ENCODE measurements around the gene LRRD1.
"Not testable (repeated sequence)": the region's sequence is repeated elsewhere in the genome, so short reads cannot be mapped to it uniquely, and the experiment has no call there.

The LRRD1 gene

DNA sequence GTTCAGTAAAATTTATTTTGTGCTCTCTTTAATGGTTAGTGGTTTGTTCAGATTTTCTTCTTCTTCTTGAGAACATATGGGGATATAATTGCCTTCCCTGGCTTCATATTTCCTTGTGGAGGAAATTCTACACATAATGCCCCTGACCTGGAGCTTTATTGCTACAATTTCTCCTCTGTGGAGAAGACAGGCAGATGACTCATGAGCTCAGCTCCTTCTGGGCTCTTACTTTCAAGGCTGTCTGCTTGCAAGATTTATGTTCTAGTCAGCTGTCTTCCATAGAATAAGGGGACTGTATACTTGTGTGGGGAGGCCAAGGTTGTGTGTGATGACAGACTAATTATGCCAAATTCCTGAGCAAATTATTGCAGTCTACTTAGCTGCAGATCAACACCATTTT lies 1.6 kb downstream of the LRRD1 start:
- H3K4me1 ChIP-seq (ENCODE audit: insufficient read depth, low read length): no peaks in the 10 kb centered on the region
- H3K4me3 ChIP-seq (ENCODE audit: low read length): no peak overlapping the region
- H3K36me3 ChIP-seq (ENCODE audit: insufficient read depth, low read length): no peaks in the 10 kb centered on the region
- H3K27me3 ChIP-seq (ENCODE audit: insufficient read depth, low read length): peaks cover 8% of the 10 kb centered on the region
- H3K9me3 ChIP-seq (ENCODE audit: insufficient read depth, low read depth, low read length): no peaks in the 10 kb centered on the region
- H3K27ac ChIP-seq (ENCODE audit: low read depth, low read length): no peak overlapping the region
- no peak overlapping the region for H3K9ac ChIP-seq (ENCODE audit: low read depth, low read length)

DNA sequence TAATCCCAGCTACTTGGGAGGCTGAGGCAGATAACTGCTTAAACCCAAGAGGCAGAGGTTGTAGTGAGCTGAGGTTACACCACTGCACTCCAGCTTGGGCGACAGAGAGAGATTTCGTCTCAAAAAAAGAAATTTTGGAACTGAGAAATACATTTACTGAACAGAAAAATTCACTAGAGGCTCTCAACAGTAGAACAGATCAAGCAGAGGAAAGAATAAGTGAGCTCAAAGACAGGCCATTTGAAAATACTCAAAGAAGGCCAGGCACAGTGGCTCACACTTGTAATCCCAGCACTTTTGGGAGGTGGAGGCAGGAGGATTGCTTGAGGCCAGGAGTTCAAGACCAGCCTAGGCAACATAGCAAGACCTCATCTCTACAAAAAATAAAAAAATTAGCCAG lies 9.4 kb downstream of the LRRD1 start:
- not testable (repeated sequence) for H3K27me3 ChIP-seq (ENCODE audit: insufficient read depth, low read length); H3K36me3 ChIP-seq (ENCODE audit: insufficient read depth, low read length); H3K9ac ChIP-seq (ENCODE audit: low read depth, low read length); H3K27ac ChIP-seq (ENCODE audit: low read depth, low read length); H3K9me3 ChIP-seq (ENCODE audit: insufficient read depth, low read depth, low read length); H3K4me3 ChIP-seq (ENCODE audit: low read length); H3K4me1 ChIP-seq (ENCODE audit: insufficient read depth, low read length)
- 92% methylated on average over 2 of the region's 2 CpGs for WGBS

DNA sequence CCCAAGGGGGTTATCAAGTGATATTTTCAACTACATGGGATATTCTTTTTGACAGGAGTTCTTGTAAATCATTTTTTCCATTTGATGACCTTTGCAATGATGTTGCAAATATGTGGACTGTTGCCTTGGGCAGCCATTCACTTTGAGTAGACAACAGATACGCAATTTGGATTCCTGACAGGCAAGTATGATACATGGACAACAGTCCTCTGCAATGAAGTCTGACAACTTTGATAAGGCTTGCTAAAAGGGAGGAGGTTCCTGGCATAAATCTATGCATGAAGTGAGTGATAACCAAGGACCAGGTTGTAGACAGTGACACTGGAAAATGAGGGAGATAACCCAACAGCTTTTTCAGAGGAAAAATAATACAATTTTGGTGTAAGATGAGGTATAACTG lies 17.7 kb downstream of the LRRD1 start:
- no peaks in the 10 kb centered on the region for H3K9me3 ChIP-seq (ENCODE audit: insufficient read depth, low read depth, low read length)
- no peaks in the 10 kb centered on the region for H3K4me1 ChIP-seq (ENCODE audit: insufficient read depth, low read length)
- no peak overlapping the region for H3K4me3 ChIP-seq (ENCODE audit: low read length)
- H3K9ac ChIP-seq (ENCODE audit: low read depth, low read length): no peak overlapping the region
- no peaks in the 10 kb centered on the region for H3K27me3 ChIP-seq (ENCODE audit: insufficient read depth, low read length)
- no peaks in the 10 kb centered on the region for H3K36me3 ChIP-seq (ENCODE audit: insufficient read depth, low read length)
- no peak overlapping the region for H3K27ac ChIP-seq (ENCODE audit: low read depth, low read length)
- 94% methylated on average over 1 of the region's 1 CpG for WGBS

DNA sequence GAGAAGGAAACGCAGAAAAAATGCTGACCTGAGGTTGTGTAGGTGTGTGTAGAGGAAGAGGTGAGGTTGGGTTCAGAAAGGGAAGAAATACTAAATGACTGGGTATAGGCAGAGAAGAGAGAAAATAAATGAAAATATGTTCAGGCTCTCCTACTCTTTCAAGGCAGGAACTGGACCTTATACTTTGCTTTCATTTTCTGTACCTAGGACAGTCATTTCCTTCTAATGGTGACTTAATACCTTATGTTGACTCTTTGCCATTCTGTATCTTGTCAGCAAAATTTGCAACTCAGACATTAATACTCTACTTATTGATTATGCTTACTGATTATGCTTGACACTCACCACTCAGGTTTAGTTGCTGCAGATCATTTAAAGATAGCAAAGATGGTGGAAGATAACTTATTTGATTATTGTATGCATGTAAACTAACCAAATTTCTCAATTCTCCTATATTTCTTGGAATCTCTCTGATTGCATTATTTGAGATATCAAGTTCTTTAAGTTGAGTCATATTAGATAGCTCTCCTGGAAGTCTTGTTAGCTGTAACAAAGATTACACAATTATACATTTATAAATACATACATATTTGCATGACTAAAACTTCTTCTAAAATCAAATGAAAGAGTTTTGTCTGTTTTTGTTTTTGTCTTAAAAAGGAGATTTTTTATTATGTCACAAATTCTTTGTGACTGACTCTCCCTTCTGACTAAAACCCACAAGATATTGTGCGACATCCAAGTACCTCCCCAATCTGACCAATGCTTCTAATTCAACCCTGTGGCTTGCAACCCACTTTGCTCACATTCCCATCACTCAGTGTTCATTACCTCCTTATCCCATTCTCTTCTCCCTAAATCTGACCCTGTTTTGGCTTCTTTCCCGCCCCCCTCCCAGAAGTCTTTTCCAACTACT lies 20.0 kb downstream of the LRRD1 start:
- Histone ChIP-seq H3K9ac (ENCODE audit: low read depth, low read length) (no peak overlapping the region), H3K4me3 (ENCODE audit: low read length) (no peak overlapping the region), H3K27me3 (ENCODE audit: insufficient read depth, low read length) (no peaks in the 10 kb centered on the region), H3K4me1 (ENCODE audit: insufficient read depth, low read length) (no peaks in the 10 kb centered on the region), H3K36me3 (ENCODE audit: insufficient read depth, low read length) (no peaks in the 10 kb centered on the region), H3K9me3 (ENCODE audit: insufficient read depth, low read depth, low read length) (no peaks in the 10 kb centered on the region), H3K27ac (ENCODE audit: low read depth, low read length) (no peak overlapping the region)
- WGBS: 89% methylated on average over 3 of the region's 3 CpGs

DNA sequence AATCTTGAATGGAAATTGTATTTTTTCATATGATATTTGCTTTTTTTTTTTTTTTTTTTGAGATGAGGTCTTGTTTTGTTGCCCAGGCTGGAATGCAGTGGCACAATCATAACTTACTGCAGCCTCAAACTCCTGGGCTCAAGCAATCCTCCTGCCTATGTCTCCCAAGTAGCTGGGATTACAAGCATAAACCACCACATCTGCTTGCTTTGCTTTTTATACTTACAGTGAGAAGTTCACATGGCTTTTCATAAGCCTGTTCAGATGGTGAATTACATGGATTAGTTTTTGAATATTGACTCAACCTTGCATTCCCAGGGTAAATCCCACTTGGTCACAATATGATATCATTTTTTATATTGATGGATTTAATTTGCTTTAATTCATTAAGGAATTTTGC lies 22.0 kb downstream of the LRRD1 start:
- H3K9me3 ChIP-seq (ENCODE audit: insufficient read depth, low read depth, low read length): no peaks in the 10 kb centered on the region
- H3K4me1 ChIP-seq (ENCODE audit: insufficient read depth, low read length): no peaks in the 10 kb centered on the region
- H3K4me3 ChIP-seq (ENCODE audit: low read length): no peak overlapping the region
- no peak overlapping the region for H3K9ac ChIP-seq (ENCODE audit: low read depth, low read length)
- no peak overlapping the region for H3K27ac ChIP-seq (ENCODE audit: low read depth, low read length)
- no peaks in the 10 kb centered on the region for H3K27me3 ChIP-seq (ENCODE audit: insufficient read depth, low read length)
- no peaks in the 10 kb centered on the region for H3K36me3 ChIP-seq (ENCODE audit: insufficient read depth, low read length)

DNA sequence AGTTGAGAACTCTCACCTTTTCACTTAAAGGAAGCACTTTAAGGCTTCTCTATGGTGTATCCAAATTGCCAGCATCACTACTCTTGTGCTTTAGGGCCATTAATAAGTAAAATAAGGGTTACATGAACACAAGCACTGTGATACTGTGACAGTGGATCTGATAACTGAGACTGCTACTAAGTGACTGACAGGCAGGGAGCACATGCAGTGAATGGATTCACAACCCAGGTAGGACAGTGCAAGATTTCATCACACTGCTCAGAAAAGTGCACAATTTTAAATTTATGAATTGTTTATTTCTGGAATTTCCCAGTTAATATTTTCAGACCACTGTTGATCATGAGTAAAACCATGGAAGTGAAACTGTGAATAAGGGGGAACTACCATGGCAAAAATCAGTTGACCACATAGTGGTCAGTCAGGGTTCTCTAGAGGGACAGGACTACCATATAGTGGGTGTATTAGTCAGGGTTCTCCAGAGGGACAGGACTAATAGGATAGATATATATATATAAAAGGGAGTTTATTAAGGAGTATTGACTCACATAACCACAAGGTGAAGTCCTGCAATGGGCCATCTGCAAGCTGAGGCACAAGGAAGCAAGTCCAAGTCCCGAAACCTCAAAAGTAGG lies 23.7 kb downstream of the LRRD1 start:
- Histone ChIP-seq H3K4me3 (ENCODE audit: low read length) (no peak overlapping the region), H3K4me1 (ENCODE audit: insufficient read depth, low read length) (no peaks in the 10 kb centered on the region), H3K36me3 (ENCODE audit: insufficient read depth, low read length) (no peaks in the 10 kb centered on the region), H3K27me3 (ENCODE audit: insufficient read depth, low read length) (no peaks in the 10 kb centered on the region), H3K9me3 (ENCODE audit: insufficient read depth, low read depth, low read length) (no peaks in the 10 kb centered on the region), H3K27ac (ENCODE audit: low read depth, low read length) (no peak overlapping the region), H3K9ac (ENCODE audit: low read depth, low read length) (no peak overlapping the region)
- WGBS: 94% methylated on average over 1 of the region's 1 CpG

DNA sequence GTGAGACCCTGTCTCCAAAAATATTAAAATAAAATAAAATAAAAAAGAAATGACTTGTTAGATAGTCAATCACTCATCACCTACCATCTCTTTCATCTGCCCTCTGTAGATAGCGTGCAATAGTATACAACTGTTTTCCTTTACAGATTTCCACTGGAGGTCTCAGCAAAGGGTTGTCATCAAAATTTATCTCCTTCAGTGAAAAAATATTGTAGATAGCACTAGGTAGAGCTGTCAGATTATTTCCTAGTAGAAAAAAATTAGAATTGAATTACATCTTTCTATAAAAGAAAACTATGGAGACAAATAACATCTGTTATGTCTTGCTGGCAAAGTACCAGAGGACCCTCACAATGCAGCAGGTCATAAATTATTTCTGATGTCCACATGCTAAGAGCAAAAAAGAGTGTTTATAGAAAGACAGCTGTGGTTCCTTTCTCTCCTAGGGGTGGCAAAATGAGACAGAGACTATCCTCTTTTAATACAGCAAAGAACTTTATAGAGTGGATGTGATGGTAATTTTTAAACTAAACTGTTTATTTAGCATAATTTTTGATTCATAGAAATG lies 28.4 kb downstream of the LRRD1 start:
- H3K9ac ChIP-seq (ENCODE audit: low read depth, low read length): no peak overlapping the region
- H3K36me3 ChIP-seq (ENCODE audit: insufficient read depth, low read length): no peaks in the 10 kb centered on the region
- H3K4me3 ChIP-seq (ENCODE audit: low read length): no peak overlapping the region
- no peaks in the 10 kb centered on the region for H3K9me3 ChIP-seq (ENCODE audit: insufficient read depth, low read depth, low read length)
- H3K27me3 ChIP-seq (ENCODE audit: insufficient read depth, low read length): no peaks in the 10 kb centered on the region
- H3K27ac ChIP-seq (ENCODE audit: low read depth, low read length): no peak overlapping the region
- WGBS: 100% methylated on average over 1 of the region's 1 CpG
- no peaks in the 10 kb centered on the region for H3K4me1 ChIP-seq (ENCODE audit: insufficient read depth, low read length)

DNA sequence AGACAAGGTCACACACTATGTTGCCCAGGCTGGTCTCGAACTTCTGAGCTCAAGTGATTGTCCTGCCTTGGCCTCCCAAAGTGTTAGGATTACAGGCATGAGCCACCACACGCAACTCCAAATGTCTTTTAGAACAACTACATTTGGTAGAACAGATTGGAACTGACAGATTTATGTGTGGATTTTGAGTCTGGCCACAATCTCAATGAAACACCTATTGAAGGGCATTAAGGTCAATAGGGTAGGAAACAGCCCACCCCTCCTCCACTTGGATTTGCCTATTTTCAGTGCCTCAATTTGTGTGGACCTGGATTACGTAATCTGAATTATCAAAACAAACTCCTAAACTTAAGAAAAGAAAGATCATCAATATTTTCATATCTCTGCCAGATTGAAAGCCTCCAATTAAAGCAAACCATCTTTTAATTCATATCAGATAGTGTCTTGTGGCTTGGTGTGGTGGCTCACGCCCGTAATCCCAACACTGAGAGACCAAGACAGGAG lies 29.2 kb downstream of the LRRD1 start:
- Histone ChIP-seq H3K4me3 (ENCODE audit: low read length) (no peak overlapping the region), H3K9ac (ENCODE audit: low read depth, low read length) (no peak overlapping the region), H3K36me3 (ENCODE audit: insufficient read depth, low read length) (no peaks in the 10 kb centered on the region), H3K27me3 (ENCODE audit: insufficient read depth, low read length) (no peaks in the 10 kb centered on the region), H3K9me3 (ENCODE audit: insufficient read depth, low read depth, low read length) (no peaks in the 10 kb centered on the region), H3K27ac (ENCODE audit: low read depth, low read length) (no peak overlapping the region), H3K4me1 (ENCODE audit: insufficient read depth, low read length) (no peaks in the 10 kb centered on the region)
- WGBS: 91% methylated on average over 5 of the region's 5 CpGs

DNA sequence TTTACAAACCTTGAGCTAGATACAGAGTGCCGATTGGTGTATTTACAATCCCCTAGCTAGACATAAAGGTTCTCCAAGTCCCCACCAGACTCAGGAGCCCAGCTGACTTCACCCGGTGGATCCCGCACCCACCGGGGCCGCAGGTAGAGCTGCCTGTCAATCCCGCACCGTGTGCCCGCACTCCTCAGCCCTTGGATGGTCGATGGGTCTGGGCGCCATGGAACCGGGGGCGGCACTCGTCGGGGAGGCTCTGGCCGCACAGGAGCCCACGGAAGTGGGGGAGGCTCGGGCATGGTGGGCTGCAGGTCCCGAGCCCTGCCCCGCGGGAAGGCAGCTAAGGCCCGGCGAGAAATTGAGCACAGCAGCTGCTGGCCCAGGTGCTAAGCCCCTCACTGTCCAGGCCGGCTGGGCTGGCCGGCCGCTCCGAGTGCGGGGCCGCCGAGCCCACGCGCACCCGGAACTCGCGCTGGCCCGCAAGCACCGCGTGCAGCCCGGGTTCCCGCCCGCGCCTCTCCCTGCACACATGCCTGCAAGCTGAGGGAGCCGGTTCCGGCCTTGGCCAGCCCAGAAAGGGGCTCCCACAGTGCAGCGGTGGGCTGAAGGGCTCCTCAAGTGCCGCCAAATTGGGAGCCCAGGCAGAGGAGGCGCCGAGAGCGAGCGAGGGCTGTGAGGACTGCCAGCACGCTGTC lies 35.6 kb downstream of the LRRD1 start:
- not testable (repeated sequence) for H3K4me3 ChIP-seq (ENCODE audit: low read length); H3K36me3 ChIP-seq (ENCODE audit: insufficient read depth, low read length); H3K4me1 ChIP-seq (ENCODE audit: insufficient read depth, low read length); H3K27ac ChIP-seq (ENCODE audit: low read depth, low read length); H3K27me3 ChIP-seq (ENCODE audit: insufficient read depth, low read length); H3K9me3 ChIP-seq (ENCODE audit: insufficient read depth, low read depth, low read length); H3K9ac ChIP-seq (ENCODE audit: low read depth, low read length)
- WGBS: 94% methylated on average over 49 of the region's 50 CpGs

DNA sequence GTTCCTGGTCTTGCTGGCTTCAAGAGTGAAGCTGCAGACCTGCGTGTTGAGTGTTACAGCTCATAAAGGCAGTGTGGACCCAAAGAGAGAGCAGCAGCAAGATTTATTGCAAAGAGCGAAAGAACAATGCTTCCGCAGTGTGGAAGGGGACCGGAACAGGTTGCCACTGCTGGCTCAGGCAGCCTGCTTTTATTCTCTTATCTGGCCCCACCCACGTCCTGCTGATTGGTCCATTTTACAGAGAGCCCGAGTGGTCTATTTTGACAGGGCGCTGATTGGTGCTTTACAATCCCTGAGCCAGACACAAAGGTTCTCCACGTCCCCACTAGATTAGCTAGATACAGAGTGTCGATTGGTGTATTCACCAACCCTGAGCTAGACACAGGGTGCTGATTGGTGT lies 36.2 kb downstream of the LRRD1 start:
- H3K27ac ChIP-seq (ENCODE audit: low read depth, low read length): not testable (repeated sequence)

DNA sequence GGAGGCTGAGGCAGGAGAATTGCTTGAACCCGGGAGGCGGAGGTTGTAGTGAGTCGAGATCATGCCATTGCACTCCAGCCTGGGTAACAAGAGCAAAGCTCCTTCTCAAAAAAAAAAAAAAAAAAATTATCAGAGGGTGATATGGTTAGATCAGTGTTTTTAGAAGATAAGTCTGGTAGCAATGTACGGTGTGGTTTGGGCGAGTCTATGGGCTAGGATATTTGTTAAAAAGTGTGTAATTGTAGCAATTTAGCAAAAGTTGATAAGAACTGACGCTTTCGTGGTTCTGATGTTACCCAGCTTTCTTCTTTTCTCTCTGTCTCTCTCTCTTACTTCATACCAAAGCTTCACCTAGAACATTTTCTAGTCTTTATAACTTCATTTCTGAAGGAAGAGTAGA lies 37.8 kb downstream of the LRRD1 start:
- no peaks in the 10 kb centered on the region for H3K4me1 ChIP-seq (ENCODE audit: insufficient read depth, low read length)
- no peak overlapping the region for H3K9ac ChIP-seq (ENCODE audit: low read depth, low read length)
- no peaks in the 10 kb centered on the region for H3K27me3 ChIP-seq (ENCODE audit: insufficient read depth, low read length)
- no peak overlapping the region for H3K4me3 ChIP-seq (ENCODE audit: low read length)
- 90% methylated on average over 7 of the region's 7 CpGs for WGBS
- H3K36me3 ChIP-seq (ENCODE audit: insufficient read depth, low read length): no peaks in the 10 kb centered on the region
- no peak overlapping the region for H3K27ac ChIP-seq (ENCODE audit: low read depth, low read length)
- 0 out of 2 replicates have a peak, but pooled peaks cover 3% of the 10 kb centered on the region for H3K9me3 ChIP-seq (ENCODE audit: insufficient read depth, low read depth, low read length)

More for the DNA sequence above, 36.2 kb downstream of the LRRD1 start:
- H3K4me3 ChIP-seq (ENCODE audit: low read length); H3K4me1 ChIP-seq (ENCODE audit: insufficient read depth, low read length); H3K36me3 ChIP-seq (ENCODE audit: insufficient read depth, low read length); H3K27me3 ChIP-seq (ENCODE audit: insufficient read depth, low read length); H3K9ac ChIP-seq (ENCODE audit: low read depth, low read length); H3K9me3 ChIP-seq (ENCODE audit: insufficient read depth, low read depth, low read length): not testable (repeated sequence)
- 95% methylated on average over 9 of the region's 9 CpGs for WGBS

Measured in HUES64 (cell line).